ENCODE results near the gene TAT. TPM values are rescaled to one million over a fixed set of nuclear protein-coding genes. Genes with fewer than 3 reads are reported as not detected.
A peak's percentile ranks its signal among the peaks of the same experiment; 100 is the strongest.

TAT gene
- total RNA-seq, 1 donor from 2014 or later = not detected

DNA sequence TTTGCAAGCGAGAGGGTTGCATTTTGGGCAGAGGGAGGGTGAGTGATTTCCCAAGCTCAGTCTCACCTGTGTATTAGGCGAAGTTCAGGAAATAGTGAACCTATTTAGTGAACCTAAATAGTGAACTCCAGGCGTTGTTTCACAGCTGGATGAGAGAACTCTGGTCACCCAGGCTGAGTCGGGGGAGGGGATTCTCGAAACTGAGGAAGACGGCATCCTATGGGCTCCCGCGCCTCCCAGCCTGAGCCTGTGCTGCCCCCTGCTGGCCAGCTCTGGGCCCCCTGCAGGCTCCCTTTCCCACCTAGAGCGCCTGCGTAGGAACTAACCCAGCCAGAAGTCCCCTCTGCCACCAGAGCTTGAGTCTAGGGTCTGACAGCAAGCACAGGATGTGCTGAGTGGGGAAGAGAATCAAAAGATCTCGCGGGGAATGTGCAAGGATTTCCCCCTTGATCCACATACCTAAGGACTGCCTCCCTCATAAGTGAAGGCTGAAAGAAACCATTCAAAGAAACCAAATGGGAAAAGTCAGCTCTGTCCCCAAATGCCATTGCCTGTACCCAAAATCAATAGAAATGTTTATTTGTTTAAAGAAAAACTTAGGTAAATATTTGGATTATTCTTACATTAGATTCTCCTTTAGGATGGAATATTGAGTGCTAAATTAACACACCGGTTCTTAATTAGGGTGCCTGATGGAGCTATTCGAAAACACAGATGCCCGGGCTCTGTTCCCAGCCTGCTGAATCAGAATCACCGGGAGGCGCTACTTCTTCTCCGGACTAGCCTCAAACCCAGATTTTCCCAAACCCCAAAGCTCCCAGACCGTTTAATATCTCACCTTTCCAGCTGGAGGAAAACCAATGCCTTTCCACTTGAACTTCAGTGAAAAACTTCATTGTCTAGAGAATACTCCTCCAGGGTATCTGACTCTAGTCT, 34.3 kb upstream of the TAT start:
- H3K9ac ChIP-seq = no peak overlapping the region
- no peaks in the 10 kb centered on the region for H4K20me1 ChIP-seq (ENCODE audit: low read depth)
- Mint-ChIP-seq H3K4me3 (no peak overlapping the region), H3K27me3 (ENCODE audit: insufficient read depth, low read depth) (no peaks in the 10 kb centered on the region), H3K27ac (no peak overlapping the region), H3K9me3 (no peaks in the 10 kb centered on the region), H3K4me1 (peaks cover 2% of the 10 kb centered on the region), H3K36me3 (no peaks in the 10 kb centered on the region)
- H2AFZ ChIP-seq (replicated peaks) = peak overlapping the region; percentile 73
- no peaks in the 10 kb centered on the region for H3K79me2 ChIP-seq (ENCODE audit: low read depth)
- H3K4me3 ChIP-seq = no peak overlapping the region
- no peaks in the 10 kb centered on the region for H3F3A ChIP-seq (ENCODE audit: low read depth)
- H3K36me3 ChIP-seq = no peaks in the 10 kb centered on the region
- no peaks in the 10 kb centered on the region for H3K4me1 ChIP-seq
- no peaks in the 10 kb centered on the region for H3K27me3 ChIP-seq
- H3K27ac ChIP-seq = no peak overlapping the region
- TF ChIP-seq EZH2 (IDR thresholded peaks at IDR 0.05) (peak; percentile 18), EZH2phosphoT487 (IDR thresholded peaks at IDR 0.05) (no peak), CTCF (IDR thresholded peaks at IDR 0.05) (peak; percentile 79)
- peak overlapping the region; percentile 23 for H3K4me2 ChIP-seq
- peak; percentile 81 for DNase-seq (ENCODE audit: low spot score)
- no peaks in the 10 kb centered on the region for H3K9me3 ChIP-seq (ENCODE audit: low read depth)

DNA sequence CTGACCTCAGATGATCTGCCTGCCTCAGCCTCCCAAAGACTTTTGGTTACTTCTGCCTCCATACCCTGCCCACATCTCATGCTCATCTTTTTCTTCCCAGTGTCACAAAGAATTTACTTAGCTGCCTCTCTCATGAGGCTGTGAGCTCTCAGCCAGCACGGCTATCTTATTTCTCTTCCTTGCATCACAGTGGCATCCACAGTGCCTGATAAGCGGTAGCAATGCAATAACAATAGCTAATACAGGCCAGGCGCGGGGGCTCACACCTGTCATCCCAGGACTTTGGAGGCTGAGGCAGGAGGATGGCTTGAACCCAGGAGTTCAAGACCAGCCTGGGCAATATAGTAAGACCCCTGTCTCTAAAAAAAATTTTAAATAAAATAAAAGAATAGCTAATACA, 33.6 kb upstream of the TAT start:
- H3K4me2 ChIP-seq = no peak overlapping the region
- no peaks in the 10 kb centered on the region for H3K9me3 Mint-ChIP-seq
- no peaks in the 10 kb centered on the region for H3K36me3 ChIP-seq
- no peak overlapping the region for H2AFZ ChIP-seq (replicated peaks)
- no peak overlapping the region for H3K27ac Mint-ChIP-seq
- no peak overlapping the region for H3K27ac ChIP-seq
- no peak overlapping the region for H3K4me3 ChIP-seq
- no peaks in the 10 kb centered on the region for H3F3A ChIP-seq (ENCODE audit: low read depth)
- peaks cover 2% of the 10 kb centered on the region for H3K4me1 Mint-ChIP-seq
- no peak overlapping the region for H3K9ac ChIP-seq
- no peaks in the 10 kb centered on the region for H3K4me1 ChIP-seq
- H3K36me3 Mint-ChIP-seq = no peaks in the 10 kb centered on the region
- H3K79me2 ChIP-seq (ENCODE audit: low read depth) = no peaks in the 10 kb centered on the region
- no peak for DNase-seq (ENCODE audit: low spot score)
- H3K27me3 Mint-ChIP-seq (ENCODE audit: insufficient read depth, low read depth) = no peaks in the 10 kb centered on the region
- H3K27me3 ChIP-seq = no peaks in the 10 kb centered on the region
- H3K4me3 Mint-ChIP-seq = no peak overlapping the region
- no peaks in the 10 kb centered on the region for H4K20me1 ChIP-seq (ENCODE audit: low read depth)
- TF ChIP-seq EZH2phosphoT487 (IDR thresholded peaks at IDR 0.05) (no peak), CTCF (IDR thresholded peaks at IDR 0.05) (no peak), EZH2 (IDR thresholded peaks at IDR 0.05) (no peak)
- no peaks in the 10 kb centered on the region for H3K9me3 ChIP-seq (ENCODE audit: low read depth)

- no peaks in the 10 kb centered on the region for H3K9me3 Mint-ChIP-seq
- no peaks in the 10 kb centered on the region for H3K27me3 Mint-ChIP-seq (ENCODE audit: insufficient read depth, low read depth)
- H3K4me1 Mint-ChIP-seq = peaks cover 2% of the 10 kb centered on the region
Observed at GRCh38 chr16:71609066-71609465, 32.2 kb upstream of the TAT start.

More at GRCh38 chr16:71609066-71609465, 32.2 kb upstream of the TAT start:
- H4K20me1 ChIP-seq (ENCODE audit: low read depth) = no peaks in the 10 kb centered on the region
- Mint-ChIP-seq H3K27ac (no peak overlapping the region), H3K4me3 (no peak overlapping the region), H3K36me3 (no peaks in the 10 kb centered on the region)
- TF ChIP-seq CTCF (IDR thresholded peaks at IDR 0.05) (no peak), EZH2 (IDR thresholded peaks at IDR 0.05) (no peak)
- H3K9ac ChIP-seq = no peak overlapping the region
- no peak overlapping the region for H3K4me2 ChIP-seq
- no peaks in the 10 kb centered on the region for H3K4me1 ChIP-seq
- no peak overlapping the region for H3K27ac ChIP-seq
- H3K79me2 ChIP-seq (ENCODE audit: low read depth) = no peaks in the 10 kb centered on the region
- no peak for DNase-seq (ENCODE audit: low spot score)
- H2AFZ ChIP-seq (replicated peaks) = no peak overlapping the region
- H3K4me3 ChIP-seq = no peak overlapping the region
- H3K27me3 ChIP-seq = no peaks in the 10 kb centered on the region
- H3K36me3 ChIP-seq = no peaks in the 10 kb centered on the region
- H3F3A ChIP-seq (ENCODE audit: low read depth) = no peaks in the 10 kb centered on the region
- no peaks in the 10 kb centered on the region for H3K9me3 ChIP-seq (ENCODE audit: low read depth)

Data from neural progenitor cell (in vitro differentiated cells).